Left colon (tissue), 2 donors: ENCODE measurements around the gene COL5A1. TPM values are rescaled to one million over a fixed set of nuclear protein-coding genes. Genes with fewer than 3 reads are reported as not detected.
"Not testable (repeated sequence)": the region's sequence is repeated elsewhere in the genome, so short reads cannot be mapped to it uniquely, and the experiment has no call there.

ENCODE experiments used
- ATAC-seq: fragments of 200-7000 bp; cut with Tn5 transposase; one replicate; pipeline ENCODE4 v1.9.1; 2020; ENCODE audit warnings: mild to moderate bottlenecking, moderate library complexity
- DNase-seq, 2 donors: peaks; one replicate each; pipeline ENCODE4 v3.0.0-alpha.2; 2020
- intact Hi-C, 2 donors: fragments of 100-400 bp; cut with DNase I in 1 of 2; cut with micrococcal nuclease in 1 of 2; formaldehyde crosslinking; loops; one replicate each; pipeline versions ENCODE4 v1.11.2 to v1.14.0; 2022; cut with DNase I, micrococcal nuclease
- total RNA-seq, 2 donors: library from RNA; stranded (reverse); fragmentation: NEBNext Ultra II Directional; extraction: Animal tissue kit (Norgen Biotek cat#: 25700); gene quantifications; one replicate each; pipeline ENCODE4 v1.2.1, GENCODE V29; 2021
- donor health status: DM: no; HTN: no; CAD: no.
- donor health status: DM: yes; HTN: yes; CAD: no.

COL5A1 gene
- total RNA-seq, 2 donors from 2014 or later, result 5.3 to 17.8 TPM

DNA sequence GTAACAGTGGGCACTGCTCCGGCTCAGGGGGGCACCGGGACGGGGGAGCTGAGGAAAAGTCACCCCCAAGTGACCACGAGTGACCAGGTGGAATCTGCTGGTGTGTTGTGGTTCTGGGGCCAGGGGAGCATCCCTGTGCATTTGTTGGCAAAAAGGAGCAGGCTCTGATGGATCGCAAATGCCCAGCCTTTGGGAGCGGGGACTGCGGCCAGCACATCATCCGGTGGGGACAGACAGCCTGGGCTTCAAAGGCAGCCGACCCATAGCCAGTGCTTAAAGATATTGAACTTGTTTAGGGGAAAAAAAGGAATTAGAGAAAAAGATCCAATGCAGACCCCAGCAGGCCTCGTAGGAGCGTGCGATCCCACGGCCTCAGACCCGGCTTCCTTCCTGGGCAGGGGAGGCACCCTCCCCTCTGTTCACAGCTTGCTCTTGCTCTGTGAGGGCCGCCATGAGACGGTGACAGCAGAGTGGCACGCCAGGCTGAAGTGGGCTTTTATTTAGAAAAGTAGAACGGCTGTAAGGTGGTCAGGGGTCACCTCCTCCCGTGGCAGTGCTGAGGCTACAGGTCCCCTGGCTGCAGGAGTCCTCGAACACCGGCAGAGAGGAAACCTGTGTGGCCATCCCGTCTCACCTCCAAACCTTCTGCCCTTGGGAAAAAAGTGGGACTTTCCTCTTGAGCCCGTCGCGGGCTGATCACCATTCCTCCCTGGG is 41.2 kb downstream of the COL5A1 start:
- intact Hi-C loops, result no loop called here
- ATAC-seq (no peak), DNase-seq (no peak)

- intact Hi-C loops, result no loop called here
- ATAC-seq (no peak), DNase-seq (no peak)
Observed at GRCh38 chr9:134683714-134684374, 42.2 kb downstream of the COL5A1 start.

GRCh38 chr9:134684375-134684723 is 42.7 kb downstream of the COL5A1 start:
- ATAC-seq, result no peak

GRCh38 chr9:134684941-134685340 is 43.3 kb downstream of the COL5A1 start:
- DNase-seq, intact Hi-C loops, ATAC-seq: not testable (repeated sequence)

More at GRCh38 chr9:134684375-134684723, 42.7 kb downstream of the COL5A1 start:
- intact Hi-C loops, result no loop called here
- no peak for DNase-seq

- no peak for ATAC-seq
- no peak for DNase-seq
- intact Hi-C loops, result no loop called here
Observed at GRCh38 chr9:134685784-134686183, 44.2 kb downstream of the COL5A1 start.

GRCh38 chr9:134686896-134687295 is 45.3 kb downstream of the COL5A1 start:
- DNase-seq (no peak), ATAC-seq (no peak)
- intact Hi-C loops, result no loop called here

DNA sequence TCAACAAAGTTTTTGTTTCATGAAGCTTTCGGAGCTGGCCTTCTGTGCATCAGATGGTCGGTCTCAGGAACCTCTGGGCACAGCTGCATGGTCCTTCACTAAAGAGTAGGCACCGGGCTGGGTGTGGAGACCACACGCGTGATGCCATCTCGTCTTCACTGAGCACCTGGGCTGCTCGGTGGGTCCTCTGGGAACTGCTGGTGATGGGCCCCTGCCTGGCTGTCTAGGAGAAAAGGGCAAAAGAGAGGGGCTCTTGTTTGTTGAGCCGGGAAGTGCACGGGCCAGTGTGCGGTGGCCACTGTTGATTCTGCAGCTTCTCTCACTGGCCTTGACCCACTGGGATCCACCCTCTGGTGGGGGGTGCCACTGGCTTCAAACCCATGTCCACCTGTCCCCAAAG is 46.0 kb downstream of the COL5A1 start:
- no peak for ATAC-seq
- DNase-seq, result no peak
- intact Hi-C loops, result no loop called here

GRCh38 chr9:134688231-134688630 is 46.6 kb downstream of the COL5A1 start:
- intact Hi-C loops, result no loop called here
- no peak for DNase-seq
- ATAC-seq, result no peak

GRCh38 chr9:134688661-134689320 is 47.2 kb downstream of the COL5A1 start:
- intact Hi-C loops, result no loop called here
- no peak for DNase-seq

GRCh38 chr9:134689321-134690181 is 47.9 kb downstream of the COL5A1 start:
- ATAC-seq (peak; percentile 85), DNase-seq (peak in 1 of 2 donors; percentile 55)

More at GRCh38 chr9:134688661-134689320, 47.2 kb downstream of the COL5A1 start:
- no peak for ATAC-seq

GRCh38 chr9:134690301-134690751 is 48.7 kb downstream of the COL5A1 start:
- DNase-seq (no peak), ATAC-seq (no peak)
- intact Hi-C loops, result no loop called here

More at GRCh38 chr9:134689321-134690181, 47.9 kb downstream of the COL5A1 start:
- intact Hi-C loops, result no loop called here

GRCh38 chr9:134690946-134691694 is 49.5 kb downstream of the COL5A1 start:
- DNase-seq (no peak), ATAC-seq (no peak)
- intact Hi-C loops, result no loop called here

DNA sequence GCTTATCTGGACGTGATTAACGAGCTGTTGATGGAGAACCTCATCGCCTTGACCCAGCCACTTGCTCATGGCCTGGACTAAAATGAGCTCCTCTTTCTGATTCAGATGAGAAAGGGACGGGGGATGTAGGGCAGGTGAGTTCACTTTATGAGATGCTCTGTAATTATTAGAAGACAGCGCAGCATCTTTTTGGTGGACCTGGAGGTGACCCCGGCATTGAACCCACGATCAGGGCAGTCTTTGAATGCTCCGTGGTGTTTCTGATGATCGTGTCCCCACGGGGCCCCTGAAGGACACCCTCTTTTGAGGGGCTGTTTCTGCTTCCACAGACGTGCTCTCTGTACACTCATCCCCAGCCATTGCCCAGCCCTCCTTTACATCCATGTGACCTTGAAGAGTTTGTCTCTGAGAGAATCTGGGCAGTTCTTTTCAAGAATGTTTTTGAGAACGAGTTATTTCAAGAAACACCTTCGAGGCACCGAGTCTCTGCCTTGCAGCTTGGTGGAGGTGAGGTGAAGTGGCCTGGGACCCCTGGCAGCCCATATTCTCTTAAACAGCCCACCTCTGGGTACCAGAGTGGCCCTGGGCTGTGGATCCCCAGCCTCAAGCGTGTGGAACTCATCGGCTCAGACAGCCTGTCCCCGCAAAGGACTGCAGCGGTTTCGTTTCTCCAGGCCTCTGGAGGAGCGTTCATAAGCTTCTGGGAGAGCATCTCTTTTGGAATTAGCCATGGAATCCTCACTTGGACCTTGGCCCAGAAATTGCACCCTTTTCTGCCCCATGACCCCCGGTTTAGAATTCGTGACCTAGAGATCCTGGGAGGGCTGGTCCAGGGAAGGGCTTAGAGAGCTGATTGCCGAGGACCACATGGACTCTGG is 50.3 kb downstream of the COL5A1 start:
- ATAC-seq, result no peak
- DNase-seq, result no peak
- intact Hi-C loops, result no loop called here

- no peak for ATAC-seq
- intact Hi-C loops, result no loop called here
- DNase-seq, result no peak
Observed at GRCh38 chr9:134692573-134692860, 50.9 kb downstream of the COL5A1 start.

GRCh38 chr9:134693011-134693410 is 51.4 kb downstream of the COL5A1 start:
- ATAC-seq (no peak), DNase-seq (no peak)

GRCh38 chr9:134693641-134694367 is 52.2 kb downstream of the COL5A1 start:
- intact Hi-C loops, result no loop called here
- DNase-seq (no peak), ATAC-seq (no peak)

More at GRCh38 chr9:134693011-134693410, 51.4 kb downstream of the COL5A1 start:
- intact Hi-C loops, result no loop called here

DNA sequence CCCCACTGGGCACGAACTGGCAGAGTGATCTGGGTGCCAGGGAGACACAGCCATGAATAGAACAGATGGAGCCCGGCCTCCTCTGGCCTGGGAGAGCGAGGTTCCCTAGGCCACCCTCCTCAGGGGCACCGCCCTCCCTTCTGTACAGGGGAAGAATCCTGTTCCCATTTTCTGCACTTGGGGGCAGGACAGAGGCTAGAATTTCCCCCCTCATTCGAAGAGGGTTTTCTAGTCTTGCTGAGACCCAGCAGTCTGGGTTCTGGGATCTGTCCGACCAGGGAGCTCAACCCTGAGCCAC is 52.7 kb downstream of the COL5A1 start:
- ATAC-seq (no peak), DNase-seq (no peak)
- intact Hi-C loops, result no loop called here
